Karpas-422 (cell line): ENCODE data around the gene PHF20. TPM values are rescaled to one million over a fixed set of nuclear protein-coding genes. Genes with fewer than 3 reads are reported as not detected.
A peak's percentile ranks its signal among the peaks of the same experiment; 100 is the strongest.
"Not testable (repeated sequence)": the region's sequence is repeated elsewhere in the genome, so short reads cannot be mapped to it uniquely, and the experiment has no call there.

Experiments used
- DNase-seq: peaks from one replicate; pipeline ENCODE4 v3.0.0-alpha.2; 2015
- H2AFZ ChIP-seq: fragments of 200-600 bp; sonication (generic); 2 replicates; pipeline ENCODE4 v1.6.1; 2014; ENCODE audit warnings: antibody characterized with exemption, low read length, mixed read lengths
- H3K27ac ChIP-seq: fragments of 200-600 bp; sonication (generic); 2 replicates; pipeline ENCODE4 v1.5.1; 2014; ENCODE audit warnings: mild to moderate bottlenecking, low read length, moderate library complexity
- H3K27me3 ChIP-seq: fragments of 200-600 bp; sonication (generic); 2 replicates; pipeline ENCODE4 v1.6.1; 2014; ENCODE audit warnings: low read length, mixed read lengths
- H3K36me3 ChIP-seq: fragments of 200-600 bp; sonication (generic); 2 replicates; pipeline ENCODE4 v1.6.1; 2014; ENCODE audit warnings: low read length, mixed read lengths; ENCODE audit not compliant: insufficient read depth
- H3K4me1 ChIP-seq: fragments of 200-600 bp; sonication (generic); 2 replicates; pipeline ENCODE4 v1.6.1; 2014; ENCODE audit warnings: mild to moderate bottlenecking, low read length, mixed read lengths
- H3K4me2 ChIP-seq: fragments of 200-600 bp; sonication (generic); 2 replicates; pipeline ENCODE4 v1.6.1; 2014; ENCODE audit warnings: low read length, low read depth, mild to moderate bottlenecking; ENCODE audit not compliant: poor library complexity, severe bottlenecking
- H3K4me3 ChIP-seq: fragments of 200-600 bp; sonication (generic); 2 replicates; pipeline ENCODE4 v1.5.1; 2014; ENCODE audit warnings: mild to moderate bottlenecking, antibody characterized with exemption, low read length, mixed read lengths
- H3K79me2 ChIP-seq: fragments of 200-600 bp; sonication (generic); 2 replicates; pipeline ENCODE4 v1.6.1; 2014; ENCODE audit warnings: mild to moderate bottlenecking, low read length, mixed read lengths
- H3K9ac ChIP-seq: fragments of 200-600 bp; sonication (generic); 2 replicates; pipeline ENCODE4 v1.6.0; 2014; ENCODE audit warnings: low read length
- H3K9me2 ChIP-seq: fragments of 200-600 bp; sonication (generic), shearing (Covaris generic); replicated peaks from 2 replicates; pipeline ENCODE4 v1.6.0; 2014; ENCODE audit warnings: mild to moderate bottlenecking, low read length, moderate library complexity; ENCODE audit not compliant: insufficient read depth
- H3K9me3 ChIP-seq: fragments of 300-700, 200-600 bp; sonication (generic); 2 replicates; pipeline ENCODE4 v1.6.1; 2014; ENCODE audit warnings: low read length, mixed read lengths
- H4K20me1 ChIP-seq: fragments of 200-600 bp; sonication (generic); 2 replicates; pipeline ENCODE4 v1.6.1; 2014; ENCODE audit warnings: mild to moderate bottlenecking, antibody characterized with exemption, low read length, low read depth; ENCODE audit not compliant: insufficient read depth
- small RNA-seq: library from RNA; depleted of rRNA; stranded (forward); fragments of <200 nt; gene quantifications from one replicate; pipeline ENCODE3, GENCODE V24; 2014
- total RNA-seq: library from RNA; depleted of rRNA; stranded (reverse); fragments of >200 nt; shearing (Covaris generic); gene quantifications from 2 replicates; pipeline ENCODE4 v1.2.3, GENCODE V29; 2014; ENCODE audit warnings: low replicate concordance; rRNA removed

PHF20 gene
- total RNA-seq, 1 experiment from 2014 or later = 27.8 TPM

DNA sequence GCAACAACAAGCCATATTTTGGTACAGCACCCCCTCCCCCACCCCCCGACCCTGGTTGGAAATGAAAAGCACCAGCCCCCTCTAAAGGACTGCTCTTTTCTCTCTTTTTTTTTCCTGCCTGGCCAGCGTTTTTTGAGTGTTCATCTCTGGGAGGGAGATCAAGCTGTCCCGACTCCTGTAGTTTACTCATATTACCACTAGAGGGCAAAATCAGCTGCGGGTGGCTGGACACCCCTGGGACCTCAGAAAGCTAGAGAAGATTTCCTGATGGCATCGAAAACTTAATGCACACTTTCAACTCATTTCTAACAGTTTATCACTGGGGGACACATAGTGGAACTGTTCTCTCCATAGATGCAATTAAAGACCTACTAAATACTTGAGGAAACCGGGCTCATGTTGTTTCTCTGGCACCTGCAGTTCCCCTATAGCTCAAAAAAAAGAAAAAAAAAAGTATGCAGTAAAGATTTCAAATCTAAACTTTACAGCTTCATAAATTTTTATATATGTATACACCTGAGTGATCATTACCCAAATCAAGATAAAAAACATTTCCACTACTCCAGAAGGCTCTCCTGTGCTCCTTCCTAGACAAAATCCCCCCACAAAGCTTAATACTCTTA lies 221.0 kb downstream of the PHF20 start:
- Histone ChIP-seq H3K9ac (no peak overlapping the region), H3K27ac (no peak overlapping the region), H3K9me2 (no peaks in the 10 kb centered on the region), H2AFZ (no peak overlapping the region), H3K9me3 (no peaks in the 10 kb centered on the region), H4K20me1 (no peaks in the 10 kb centered on the region), H3K4me2 (peak overlapping the region; percentile 52), H3K4me3 (no peak overlapping the region), H3K27me3 (no peaks in the 10 kb centered on the region), H3K4me1 (peaks cover 25% of the 10 kb centered on the region), H3K79me2 (no peaks in the 10 kb centered on the region), H3K36me3 (no peaks in the 10 kb centered on the region)
- DNase-seq = peak; percentile 91

DNA sequence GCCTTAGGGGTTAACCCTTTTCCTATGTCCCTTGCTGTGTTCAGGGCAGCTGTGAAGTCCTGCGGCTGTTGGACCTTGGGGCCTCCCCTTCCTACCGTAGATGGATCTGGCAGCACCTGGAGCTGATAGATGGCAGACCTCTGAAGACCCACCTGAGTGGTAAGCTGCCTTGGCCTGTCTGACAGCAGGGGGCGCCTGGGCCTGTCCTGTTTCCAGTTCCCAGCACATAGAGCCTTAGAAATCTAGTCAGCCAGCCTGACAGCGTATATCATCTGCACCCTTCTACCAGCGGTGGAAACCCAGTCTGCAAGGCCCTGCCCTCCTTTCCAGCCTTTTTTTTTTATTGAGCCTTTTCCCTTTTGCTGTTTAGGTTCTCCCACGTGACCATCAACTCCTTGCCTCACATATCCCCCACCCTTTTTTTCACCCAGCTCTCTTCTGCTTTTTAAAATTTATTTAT lies 223.2 kb downstream of the PHF20 start:
- no peaks in the 10 kb centered on the region for H3K79me2 ChIP-seq
- H4K20me1 ChIP-seq = no peaks in the 10 kb centered on the region
- no peak overlapping the region for H2AFZ ChIP-seq
- H3K9ac ChIP-seq = no peak overlapping the region
- H3K9me2 ChIP-seq = no peaks in the 10 kb centered on the region
- no peaks in the 10 kb centered on the region for H3K9me3 ChIP-seq
- no peak overlapping the region for H3K4me2 ChIP-seq
- no peak overlapping the region for H3K27ac ChIP-seq
- H3K27me3 ChIP-seq = no peaks in the 10 kb centered on the region
- no peaks in the 10 kb centered on the region for H3K36me3 ChIP-seq
- no peak overlapping the region for H3K4me3 ChIP-seq
- peaks cover 25% of the 10 kb centered on the region for H3K4me1 ChIP-seq
- DNase-seq = peak; percentile 93

DNA sequence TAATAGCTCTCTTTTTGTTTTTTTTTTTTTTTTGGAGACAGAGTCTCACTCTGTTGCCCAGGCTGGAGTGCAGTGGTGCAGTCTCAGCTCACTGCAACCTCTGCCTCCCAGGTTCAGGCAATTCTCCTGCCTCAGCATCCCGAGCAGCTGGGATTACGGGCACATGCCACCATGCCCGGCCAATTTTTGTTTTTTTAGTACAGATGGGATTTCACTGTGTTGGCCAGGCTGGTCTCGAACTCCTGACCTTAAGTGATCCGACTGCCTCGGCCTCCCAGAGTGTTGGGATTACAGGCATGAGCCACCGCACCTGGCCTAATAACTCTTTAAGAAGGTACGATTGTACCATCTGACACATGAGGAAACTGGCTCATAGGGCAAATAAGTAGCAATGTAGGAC lies 224.7 kb downstream of the PHF20 start:
- H3K4me1 ChIP-seq = peaks cover 19% of the 10 kb centered on the region
- H3K9me3 ChIP-seq, H3K79me2 ChIP-seq, H3K27ac ChIP-seq, H4K20me1 ChIP-seq, H3K9me2 ChIP-seq, H3K36me3 ChIP-seq, H3K27me3 ChIP-seq, H3K4me3 ChIP-seq, H3K9ac ChIP-seq, DNase-seq, H3K4me2 ChIP-seq, H2AFZ ChIP-seq: not testable (repeated sequence)

Small RNA genes lying within 50 kb of the gene (small RNA-seq; reads per million reads assigned to genes)
- gene COX7BP2 (not detected), gene HIGD1AP16 (not detected), gene RF00019 (not detected), gene RF00026 (not detected), gene RNU4-40P (0.12 reads per million), gene RNU6-937P (not detected)

Other genes starting within 250 kb of the PHF20 start
- not detected in 2 replicates for gene C20orf173, start 242.4 kb upstream of the PHF20 start, total RNA-seq
- 242 and 305 TPM in 2 replicates for gene ERGIC3, start 229.9 kb upstream of the PHF20 start, total RNA-seq
- gene SPAG4, start 156.2 kb upstream of the PHF20 start, total RNA-seq = 6.4 and 11.1 TPM in 2 replicates
- gene CPNE1, start 107.1 kb upstream of the PHF20 start, total RNA-seq = 205 and 216 TPM in 2 replicates
- 39.6 and 78.5 TPM in 2 replicates for gene RBM12, start 107.1 kb upstream of the PHF20 start, total RNA-seq
- gene NFS1, start 72.7 kb upstream of the PHF20 start, total RNA-seq = 62.6 and 79.6 TPM in 2 replicates
- gene ROMO1, start 72.6 kb upstream of the PHF20 start, total RNA-seq = 242 and 325 TPM in 2 replicates
- gene RBM39, start 29.8 kb upstream of the PHF20 start, total RNA-seq = 315 and 375 TPM in 2 replicates
- gene SCAND1, start 182.5 kb downstream of the PHF20 start, total RNA-seq = 75.9 and 123 TPM in 2 replicates
- gene CNBD2, start 196.6 kb downstream of the PHF20 start, total RNA-seq = 8.4 and 10.4 TPM in 2 replicates